K562 (cell line): ENCODE results near the gene LAT. TPM values are rescaled to one million over a fixed set of nuclear protein-coding genes. Genes with fewer than 3 reads are reported as not detected.
A peak's percentile ranks its signal among the peaks of the same experiment; 100 is the strongest.

Source experiments
- ADNP ChIP-seq: fragments of 200-800 bp; sonication (Bioruptor generic); IDR thresholded peaks from 2 replicates; pipeline ENCODE4 v1.6.1; 2016; ENCODE audit warnings: missing genetic modification characterization, missing compliant biosample characterization
- ARHGAP35 ChIP-seq: fragments of 450-650 bp; IDR thresholded peaks from 2 replicates; pipeline ENCODE4 v1.6.1; 2018; ENCODE audit not compliant: partially characterized antibody
- EGR1 ChIP-seq: fragments of 450-650 bp; conservative IDR thresholded peaks from 2 replicates; pipeline ENCODE4 v1.6.1; 2017; ENCODE audit warnings: mild to moderate bottlenecking
- ELF4 ChIP-seq: fragments of 450-650 bp; formaldehyde crosslinking; IDR thresholded peaks from 2 replicates; pipeline ENCODE4 v1.4.0; 2022; ENCODE audit warnings: missing genetic modification characterization
- GTF2A2 ChIP-seq: IDR thresholded peaks from 2 replicates; pipeline ENCODE4 v1.6.1; 2016; ENCODE audit warnings: mild to moderate bottlenecking, missing genetic modification characterization, missing compliant biosample characterization
- HDAC3 ChIP-seq: fragments of 450-650 bp; IDR thresholded peaks from 2 replicates; pipeline ENCODE4 v1.6.1; 2018; ENCODE audit warnings: borderline replicate concordance, mild to moderate bottlenecking, moderate library complexity; ENCODE audit not compliant: partially characterized antibody
- HES1 ChIP-seq: fragments of 450-650 bp; IDR thresholded peaks from 2 replicates; pipeline ENCODE4 v1.6.1; 2016; ENCODE audit warnings: low read depth, mild to moderate bottlenecking, moderate library complexity
- HLTF ChIP-seq: fragments of 450-650 bp; IDR thresholded peaks from 2 replicates; pipeline ENCODE4 v1.6.1; 2016
- HOMEZ ChIP-seq: fragments of 250-450 bp; sonication (Bioruptor Pico); IDR thresholded peaks from 2 replicates; pipeline ENCODE4 v1.4.0; 2020; ENCODE audit warnings: mild to moderate bottlenecking, moderate library complexity
- JUND ChIP-seq, 2 experiments: IDR thresholded peaks; 2 replicates in 1 of 2; 3 replicates in 1 of 2; pipeline ENCODE4 v1.6.1; 2011; ENCODE audit warnings: borderline replicate concordance in 2 of 2, low read depth in 2 of 2, low read length in 2 of 2, improper control_type of control experiment in 1 of 2, missing biosample characterization in 1 of 2, missing genetic modification characterization in 1 of 2, missing genetic modification reagents in 1 of 2
- PHF21A ChIP-seq: fragments of 450-650 bp; IDR thresholded peaks from 2 replicates; pipeline ENCODE4 v1.6.1; 2017; ENCODE audit warnings: low read depth, borderline replicate concordance
- POLR2AphosphoS2 ChIP-seq: IDR thresholded peaks from 2 replicates; pipeline ENCODE4 v1.6.1; 2012; ENCODE audit warnings: low read length, improper control_type of control experiment
- SIN3A ChIP-seq, 2 experiments: fragments of 150-350 bp in 1 of 2; IDR thresholded peaks; 2 replicates each; pipeline ENCODE4 v1.6.1; 2011 to 2016; ENCODE audit warnings: borderline replicate concordance in 2 of 2, low read depth in 2 of 2, low read length in 2 of 2, mild to moderate bottlenecking in 2 of 2, moderate library complexity in 2 of 2; ENCODE audit not compliant: control insufficient read depth in 1 of 2
- SUPT5H ChIP-seq: fragments of 450-650 bp; IDR thresholded peaks from 2 replicates; pipeline ENCODE4 v1.6.1; 2016
- ZNF384 ChIP-seq: IDR thresholded peaks from 2 replicates; pipeline ENCODE4 v1.6.1; 2012; ENCODE audit warnings: low read depth, low read length, improper control_type of control experiment
- polyA plus RNA-seq, 8 experiments: library from polyadenylated mRNA; depleted of rRNA in 4 of 8; stranded (reverse) in 5 of 8; unstranded in 3 of 8; fragments of >200 nt; fragmentation: Nextera tagmentation in 2 of 8; fragmentation: Illumina TruSeq in 1 of 8; extraction: Ambion mirVana in 2 of 8; extraction: Trizol in 1 of 8; gene quantifications; 2 replicates each; pipeline versions ENCODE4 v1.2.1 to v1.2.3, GENCODE V29; 2011 to 2014; ENCODE audit warnings: inconsistent platforms in 1 of 8, missing spikeins in 1 of 8
- total RNA-seq, 7 experiments: library from RNA; depleted of rRNA in 6 of 7; stranded (reverse); fragments of >200 nt in 6 of 7; fragmentation: Illumina TruSeq in 2 of 7; extraction: Trizol in 2 of 7; gene quantifications; 2 replicates each; pipeline versions ENCODE4 v1.2.1 to v1.2.3, GENCODE V29; 2011 to 2021; ENCODE audit warnings: low replicate concordance in 1 of 7
- TF ChIP-seq, protein P1 (sequence below): fragments of 450-650 bp; IDR thresholded peaks from 2 replicates; pipeline ENCODE4 v1.7.0; 2016; ENCODE audit warnings: borderline replicate concordance
- TF ChIP-seq, protein P2 (sequence below): fragments of 450-650 bp; IDR thresholded peaks from 2 replicates; pipeline ENCODE4 v1.6.1; 2016; ENCODE audit warnings: antibody characterized with exemption

The LAT gene
- total and polyA plus RNA-seq, 9 of the 15 experiments (the other 6 are each of a cell fraction or from before 2014, with no cell fraction given): 0.40 to 4.2 (median 1.3) TPM

- TF ChIP-seq HOMEZ (CRISPR knock-in tag) (peak; percentile 87; the same call in 1 of the 2 replicates), HES1 (peak; percentile 33; the same call in 1 of the 2 replicates), SIN3A (IDR thresholded peaks at IDR 0.05; ENCODE audit: borderline replicate concordance in 2 of 2, control insufficient read depth in 1 of 2, low read depth in 2 of 2, low read length in 2 of 2) (no peak), HLTF (peak; percentile 88; the same call in 1 of the 2 replicates), PHF21A (no peak), EGR1 (peak; percentile 98), HDAC3 (peak; percentile 86), ARHGAP35 (peak; percentile 75), GTF2A2 (tag) (0 out of 2 replicates have a peak, but pooled peaks have one; percentile 24), ZNF384 (peak; percentile 25; the same call in 1 of the 2 replicates), JUND (IDR thresholded peaks at IDR 0.05; ENCODE audit: borderline replicate concordance, low read depth, low read length) (peak; percentile 71), JUND (tag; IDR thresholded peaks at IDR 0.05; ENCODE audit: borderline replicate concordance, low read depth, low read length) (peak; percentile 43; the same call in 1 of the 3 replicates), SUPT5H (peak; percentile 87), ELF4 (CRISPR knock-in tag) (peak; percentile 49), ADNP (tag) (peak; percentile 87), POLR2AphosphoS2 (no peak)
- TF ChIP-seq, protein P1, sequence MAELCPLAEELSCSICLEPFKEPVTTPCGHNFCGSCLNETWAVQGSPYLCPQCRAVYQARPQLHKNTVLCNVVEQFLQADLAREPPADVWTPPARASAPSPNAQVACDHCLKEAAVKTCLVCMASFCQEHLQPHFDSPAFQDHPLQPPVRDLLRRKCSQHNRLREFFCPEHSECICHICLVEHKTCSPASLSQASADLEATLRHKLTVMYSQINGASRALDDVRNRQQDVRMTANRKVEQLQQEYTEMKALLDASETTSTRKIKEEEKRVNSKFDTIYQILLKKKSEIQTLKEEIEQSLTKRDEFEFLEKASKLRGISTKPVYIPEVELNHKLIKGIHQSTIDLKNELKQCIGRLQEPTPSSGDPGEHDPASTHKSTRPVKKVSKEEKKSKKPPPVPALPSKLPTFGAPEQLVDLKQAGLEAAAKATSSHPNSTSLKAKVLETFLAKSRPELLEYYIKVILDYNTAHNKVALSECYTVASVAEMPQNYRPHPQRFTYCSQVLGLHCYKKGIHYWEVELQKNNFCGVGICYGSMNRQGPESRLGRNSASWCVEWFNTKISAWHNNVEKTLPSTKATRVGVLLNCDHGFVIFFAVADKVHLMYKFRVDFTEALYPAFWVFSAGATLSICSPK: 0 out of 2 replicates have a peak, but pooled peaks have one; percentile 52
- TF ChIP-seq, protein P2, sequence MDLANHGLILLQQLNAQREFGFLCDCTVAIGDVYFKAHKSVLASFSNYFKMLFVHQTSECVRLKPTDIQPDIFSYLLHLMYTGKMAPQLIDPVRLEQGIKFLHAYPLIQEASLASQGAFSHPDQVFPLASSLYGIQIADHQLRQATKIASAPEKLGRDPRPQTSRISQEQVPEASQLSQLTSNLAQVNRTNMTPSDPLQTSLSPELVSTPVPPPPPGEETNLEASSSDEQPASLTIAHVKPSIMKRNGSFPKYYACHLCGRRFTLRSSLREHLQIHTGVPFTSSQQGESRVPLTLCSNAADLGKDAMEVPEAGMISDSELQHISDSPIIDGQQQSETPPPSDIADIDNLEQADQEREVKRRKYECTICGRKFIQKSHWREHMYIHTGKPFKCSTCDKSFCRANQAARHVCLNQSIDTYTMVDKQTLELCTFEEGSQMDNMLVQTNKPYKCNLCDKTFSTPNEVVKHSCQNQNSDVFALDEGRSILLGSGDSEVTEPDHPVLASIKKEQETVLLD: peak; percentile 90
These were observed 24.4 kb downstream of the LAT start (continued) for GRCh38 chr16:29009050-29009837.
